Measurements from ENCODE around the gene PLEKHA5. TPM values are rescaled to one million over a fixed set of nuclear protein-coding genes. Genes with fewer than 3 reads are reported as not detected.

The PLEKHA5 gene
- total RNA-seq, 4 donors from 2014 or later = 11.3 to 33.1 (median 16.9) TPM

- TF ChIP-seq CTCF (IDR thresholded peaks at IDR 0.05) = no peak
- ATAC-seq (ENCODE audit: low FRiP score) (no peak), DNase-seq (ENCODE audit: low spot score) (no peak)
Measured at GRCh38 chr12:19421503-19422282, 292.2 kb downstream of the PLEKHA5 start.

DNA sequence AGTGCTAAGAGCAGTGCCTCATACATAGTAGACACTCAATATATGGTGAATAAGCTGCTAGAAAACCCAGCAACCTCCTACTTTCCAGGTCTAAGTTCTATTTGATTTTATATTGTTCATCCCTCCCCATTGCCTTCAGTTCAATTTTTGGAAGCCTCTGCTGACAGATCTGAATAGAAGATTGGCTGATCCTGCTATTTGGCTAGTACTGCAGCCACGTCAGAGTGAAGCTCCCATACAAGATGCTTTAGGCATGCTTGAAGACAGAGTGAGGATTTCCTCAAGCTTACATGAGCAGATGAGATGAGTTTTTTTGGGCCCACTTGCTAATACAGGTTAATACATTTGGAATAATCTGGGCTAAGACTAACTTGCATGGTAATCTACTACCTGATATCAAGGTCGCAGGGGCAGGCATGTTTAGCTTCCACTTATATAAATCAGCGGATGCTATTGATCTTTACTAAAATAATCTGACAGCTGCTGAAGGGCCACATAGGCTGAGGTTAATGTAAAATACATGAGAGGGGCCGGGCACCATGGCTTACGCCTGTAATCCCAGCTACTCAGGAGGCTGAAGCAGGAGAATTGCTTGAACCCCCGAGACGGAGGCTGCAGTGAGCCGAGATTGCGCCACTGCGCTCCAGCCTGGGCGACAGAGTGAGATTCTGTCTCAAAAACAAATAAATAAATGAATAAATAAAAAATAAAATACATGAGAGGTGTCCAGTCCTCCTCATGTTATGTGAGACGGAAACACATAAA, 293.8 kb downstream of the PLEKHA5 start:
- ATAC-seq (ENCODE audit: low FRiP score) = no peak
- no peak for DNase-seq (ENCODE audit: low spot score)
- no peak for TF ChIP-seq CTCF (IDR thresholded peaks at IDR 0.05)

Small RNAs within 50 kb of the gene (small RNA-seq; reads per million reads assigned to genes)
- not detected for gene AC091805.2
- gene RN7SL67P = not detected
